Activated CD4-positive, CD25-positive, alpha-beta regulatory T cell treated with anti-CD3 and anti-CD28 coated beads, Interleukin-2, amount 50 U/mL, for 16 hours (primary cell): ENCODE measurements around the gene AHR.
"Not testable (repeated sequence)": the region's sequence is repeated elsewhere in the genome, so short reads cannot be mapped to it uniquely, and the experiment has no call there.

Experiments used
- DNase-seq: peaks from one replicate; pipeline ENCODE4 v3.0.0-alpha.2; 2020; ENCODE audit warnings: low read depth, low spot score

Gene AHR

DNA sequence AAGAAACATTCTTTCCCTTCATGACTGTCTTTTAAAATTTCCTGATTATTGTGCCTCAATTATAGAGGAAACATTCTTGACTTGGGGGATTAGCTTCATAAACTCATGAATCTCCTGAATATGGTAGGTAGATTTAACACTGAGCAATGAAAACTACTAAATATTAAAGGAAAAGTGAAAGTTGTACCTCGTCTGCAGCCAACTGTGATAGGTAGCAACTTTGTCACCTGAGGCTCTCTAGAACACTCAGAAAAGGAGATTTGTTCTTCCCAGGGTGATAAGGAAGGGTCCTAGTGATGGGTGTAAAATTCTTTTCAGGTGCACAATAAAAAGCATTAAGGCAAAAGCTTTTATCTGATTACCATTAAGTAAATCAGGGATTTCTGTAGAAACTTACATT lies 78.1 kb downstream of the AHR start:
- no peak for DNase-seq

DNA sequence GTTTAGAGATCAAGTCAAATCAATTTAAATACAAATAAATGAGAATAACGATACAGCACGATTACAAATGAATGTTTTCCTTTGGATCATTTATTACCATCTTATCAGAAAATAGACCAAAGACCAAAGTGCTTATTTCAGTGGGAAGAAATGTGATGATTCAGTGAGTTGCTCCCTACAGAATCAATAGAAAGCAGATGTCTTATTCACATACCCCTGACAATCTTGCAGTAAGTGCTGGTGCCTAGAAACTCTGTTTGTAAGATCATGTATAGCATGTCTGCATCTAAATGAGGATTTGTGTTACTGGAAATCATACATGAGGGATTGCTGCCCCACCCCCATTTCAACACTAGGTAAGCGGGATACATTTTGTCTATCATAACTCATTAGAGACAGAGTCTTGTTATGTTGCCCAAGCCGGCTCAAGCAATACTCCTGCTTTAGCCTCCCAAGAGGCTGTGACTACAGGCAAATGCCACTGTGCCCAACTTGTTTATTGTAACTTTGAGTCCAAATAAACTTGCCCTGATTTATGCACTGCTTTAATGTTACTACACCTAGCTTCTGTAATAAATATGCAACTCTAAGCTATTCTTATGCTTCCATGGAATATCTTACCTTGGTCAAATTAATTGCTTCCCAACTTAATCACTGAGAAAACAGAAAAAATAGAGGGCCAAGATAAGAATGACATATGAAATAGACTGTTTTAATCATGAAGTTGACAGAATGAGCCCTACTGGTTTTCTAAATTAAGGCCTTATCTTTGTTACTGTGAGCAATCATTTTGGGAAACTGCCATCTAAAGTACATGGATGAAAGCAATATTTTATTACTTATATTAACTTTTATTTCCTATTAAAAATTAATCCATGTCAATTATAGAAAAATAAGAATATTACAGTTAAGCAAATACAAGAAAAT lies 82.5 kb downstream of the AHR start:
- DNase-seq = no peak

DNA sequence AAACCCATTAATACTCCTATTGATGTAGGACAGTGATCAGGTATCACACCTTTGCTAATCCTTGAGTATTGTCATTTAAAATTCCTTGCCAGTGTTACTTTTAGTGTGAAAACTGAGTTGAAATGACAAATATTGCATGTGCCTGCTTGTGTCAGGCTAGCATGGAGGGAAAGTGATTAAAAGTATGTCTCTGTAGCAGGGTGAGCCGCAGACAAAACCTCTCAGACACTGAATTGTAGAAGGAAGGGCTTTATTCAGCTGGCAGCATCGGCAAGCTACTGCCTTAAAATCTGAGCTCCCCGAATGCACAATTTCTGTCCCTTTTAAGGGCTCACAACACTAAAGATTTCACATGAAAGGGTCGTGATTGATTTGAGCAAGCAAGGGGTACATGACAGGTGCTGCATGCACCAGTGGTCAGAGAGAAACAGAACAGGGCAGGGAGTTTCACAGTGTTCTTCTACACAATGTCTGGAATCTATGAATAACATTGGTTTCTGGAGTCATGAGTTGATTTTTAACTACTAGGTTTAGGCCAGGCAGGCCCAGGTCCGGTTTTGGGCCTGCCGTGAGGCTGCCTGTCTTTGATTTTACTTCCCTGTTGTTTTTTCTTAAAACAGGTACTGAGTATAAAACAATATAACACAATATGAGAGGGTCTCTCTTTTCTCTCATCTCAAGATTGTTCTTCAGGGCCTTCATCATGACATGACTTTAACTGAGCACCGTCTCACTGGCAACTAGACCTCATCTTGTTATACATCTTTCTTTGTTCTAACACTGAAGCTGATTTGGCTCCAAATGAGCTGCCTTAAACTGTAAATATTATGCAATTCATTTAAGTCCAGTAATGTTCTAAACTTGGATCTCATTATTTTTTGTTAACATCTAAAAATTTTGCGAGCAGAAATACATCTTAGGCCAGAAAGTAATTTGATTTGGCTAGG lies 84.2 kb downstream of the AHR start:
- DNase-seq = not testable (repeated sequence)

DNA sequence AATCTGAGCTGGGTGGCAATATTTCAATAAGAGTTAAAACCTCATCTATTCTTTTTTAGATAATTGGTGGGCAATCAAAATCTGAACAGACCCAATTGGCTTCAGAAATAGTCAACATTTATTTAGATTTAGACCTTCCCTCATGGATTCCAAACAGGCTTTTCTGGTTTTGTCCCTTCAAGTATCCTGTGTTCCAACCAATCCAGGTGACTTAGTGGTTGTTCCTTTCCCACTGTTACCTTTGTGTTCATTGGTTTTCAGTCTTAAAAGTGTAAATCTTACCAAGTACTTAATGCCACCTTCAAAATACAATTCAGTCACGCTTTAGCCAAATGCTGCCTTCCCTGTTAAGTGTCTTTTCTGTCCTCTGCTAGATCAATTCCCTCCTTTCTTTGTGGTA lies 85.9 kb downstream of the AHR start:
- no peak for DNase-seq

DNA sequence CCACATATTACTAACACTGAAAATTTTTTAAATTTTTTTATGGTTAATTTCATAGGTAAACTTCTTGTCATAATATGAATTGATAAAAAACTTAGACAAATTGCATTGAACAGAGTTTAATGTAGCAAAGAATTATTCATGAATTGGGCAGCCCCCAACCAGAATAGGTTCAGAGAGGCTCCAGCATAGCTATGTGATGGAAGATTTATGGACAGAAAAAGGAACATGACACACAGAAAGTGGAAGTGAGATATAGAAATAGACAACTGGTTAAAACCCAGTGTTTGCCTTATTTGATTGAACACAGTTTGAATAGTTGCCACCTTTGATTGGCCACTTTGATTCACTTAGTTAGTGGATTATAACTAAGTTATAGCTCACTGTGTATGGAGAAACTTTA lies 87.2 kb downstream of the AHR start:
- no peak for DNase-seq

DNA sequence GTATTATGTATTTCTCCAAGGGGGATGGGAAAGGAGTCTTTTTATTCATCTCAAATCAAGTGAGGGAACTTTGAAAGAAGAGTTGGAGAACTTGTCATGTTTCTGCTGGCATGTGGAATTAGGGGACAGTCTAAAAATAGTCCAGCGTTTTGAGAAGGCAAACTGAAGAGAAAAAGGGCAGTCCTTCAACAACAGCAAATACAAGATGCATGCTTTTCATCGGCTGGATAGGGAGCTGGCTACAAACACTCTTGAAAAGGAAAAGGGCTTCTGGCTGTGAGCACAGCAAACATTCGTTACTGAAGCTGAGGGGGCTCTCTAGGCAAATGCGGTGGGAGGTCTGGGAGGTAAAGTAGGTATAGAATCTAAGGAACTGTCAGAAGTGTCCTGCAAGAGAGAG lies 91.9 kb downstream of the AHR start:
- DNase-seq = no peak

DNA sequence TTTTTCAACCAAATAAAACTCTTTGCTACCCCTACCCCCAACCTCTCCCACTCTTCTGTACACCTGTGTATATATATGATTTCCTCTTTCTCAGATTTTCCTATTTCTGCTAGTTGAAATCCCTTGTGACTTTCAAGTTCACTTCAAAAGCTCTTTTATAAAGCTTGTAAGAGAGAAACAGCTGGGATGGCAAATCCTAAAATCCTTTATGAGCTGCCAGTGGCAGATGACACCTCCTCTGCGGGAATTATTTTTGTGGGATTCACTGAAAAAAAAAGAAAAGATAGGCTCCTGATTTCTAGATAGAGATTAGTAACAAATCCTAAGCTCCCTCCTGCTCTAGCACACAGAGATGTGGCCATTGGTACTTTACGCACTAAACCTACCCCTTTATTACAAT lies 92.9 kb downstream of the AHR start:
- no peak for DNase-seq

DNA sequence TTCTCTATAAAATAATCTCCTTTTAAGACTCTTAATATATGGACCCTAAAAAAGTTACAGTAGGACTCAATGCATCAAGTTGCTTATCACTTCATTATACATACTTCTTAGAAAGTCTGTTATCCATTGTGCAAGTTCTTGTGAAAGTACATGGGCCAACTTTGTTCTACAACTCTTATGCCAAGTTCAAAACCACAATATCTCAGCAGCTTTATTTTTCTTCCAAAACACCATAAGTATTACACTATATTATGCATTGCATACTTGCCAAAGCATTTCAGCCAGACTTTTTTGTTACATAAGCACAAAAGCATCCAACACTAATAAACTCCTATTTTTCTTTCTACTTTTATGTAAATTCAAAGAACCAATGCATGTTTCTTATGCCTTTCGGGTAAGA lies 94.4 kb downstream of the AHR start:
- no peak for DNase-seq

DNA sequence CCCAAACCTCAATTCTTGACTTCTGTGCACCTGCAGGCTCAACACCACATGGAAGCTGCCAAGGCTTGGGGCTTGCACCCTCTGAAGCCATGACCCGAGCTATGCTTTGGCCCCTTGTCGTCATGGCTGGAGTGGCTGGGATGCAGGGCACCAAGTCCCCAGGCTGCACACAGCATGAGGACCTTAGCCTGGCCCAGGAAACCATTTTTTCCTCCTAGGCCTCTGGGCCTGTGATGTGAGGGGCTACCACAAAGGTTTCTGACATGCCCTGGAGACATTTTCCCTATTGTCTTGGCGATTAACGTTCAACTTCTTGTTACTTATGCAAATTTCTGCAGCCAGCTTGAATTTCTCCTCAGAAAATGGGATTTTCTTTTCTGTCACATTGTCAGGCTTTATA lies 96.1 kb downstream of the AHR start:
- not testable (repeated sequence) for DNase-seq
